HCT116 (cell line): ENCODE measurements around the gene ABHD12. TPM values are rescaled to one million over a fixed set of nuclear protein-coding genes. Genes with fewer than 3 reads are reported as not detected.

ENCODE experiments used
- ATAC-seq: fragments of 200-7000 bp; cut with Tn5 transposase; 2 replicates; pipeline ENCODE4 v1.9.1; 2020; ENCODE audit warnings: mild to moderate bottlenecking, moderate library complexity
- BruUV-seq: library from RNA; stranded (reverse); fragments of 400-500 nt; replicated peaks from 2 replicates; lab custom pipeline; 2021; lab: Mats Ljungman, UMichigan
- CTCF ChIA-PET: fragments of 300-600 bp; sonication (Branson Sonifier 250); formaldehyde crosslinking; loops from one replicate; lab custom pipeline; 2021; ENCODE audit warnings: antibody characterized with exemption; lab: Charles Lee
- POLR2A ChIA-PET: fragments of 300-600, 350-600 bp; sonication (Branson Sonifier 250); formaldehyde crosslinking; loops from one replicate; lab custom pipeline; 2021; ENCODE audit warnings: antibody characterized with exemption; lab: Charles Lee
- RAD21 ChIA-PET, 2 experiments: fragments of 300-600 bp; sonication (Branson Sonifier 250); formaldehyde crosslinking; loops; one replicate each; lab custom pipeline; 2023; ENCODE audit warnings: low total read pairs in 2 of 2; ENCODE audit not compliant: uncharacterized antibody in 2 of 2, unreplicated experiment in 2 of 2, low non-redundant PET in 1 of 2; lab: Charles Lee
- DNase-seq: peaks from one replicate; pipeline ENCODE4 v3.0.0-alpha.2; 2010; ENCODE audit warnings: low read depth, low spot score
- H2AFZ ChIP-seq: fragments of 200-600 bp; shearing (Covaris generic), sonication (generic); 2 replicates; pipeline ENCODE4 v1.6.1; 2017; ENCODE audit warnings: low read depth, mixed run types, mixed read lengths, antibody characterized with exemption, low read length; ENCODE audit not compliant: poor library complexity, severe bottlenecking
- H3K27ac ChIP-seq: 2 replicates; pipeline ENCODE4 v1.5.1; 2012; ENCODE audit warnings: low read depth, low read length
- H3K27me3 ChIP-seq: fragments of 200-600 bp; sonication (generic); 2 replicates; pipeline ENCODE4 v1.6.1; 2016; ENCODE audit warnings: mixed run types, low read length, mixed read lengths; ENCODE audit not compliant: insufficient read depth
- H3K36me3 ChIP-seq, 2 experiments: fragments of 200-500 bp in 1 of 2; fragments of 200-600 bp in 1 of 2; sonication (Bioruptor generic) in 1 of 2; sonication (generic) in 1 of 2; 2 replicates each; pipeline versions ENCODE4 v1.5.1 to v1.6.1; 2014 to 2016; ENCODE audit warnings: low read length in 2 of 2, inconsistent platforms in 1 of 2, mixed read lengths in 1 of 2, mixed run types in 1 of 2; ENCODE audit not compliant: insufficient read depth in 2 of 2, control insufficient read depth in 1 of 2
- H3K4me1 ChIP-seq, 2 experiments: fragments of 200-600 bp in 1 of 2; sonication (generic) in 1 of 2; 2 replicates each; pipeline versions ENCODE4 v1.5.1 to v1.6.1; 2012 to 2017; ENCODE audit warnings: low read length in 2 of 2, inconsistent platforms in 1 of 2, mild to moderate bottlenecking in 1 of 2, mixed read lengths in 1 of 2, mixed run types in 1 of 2, moderate library complexity in 1 of 2; ENCODE audit not compliant: insufficient read depth in 2 of 2, control insufficient read depth in 1 of 2
- H3K4me2 ChIP-seq: fragments of 200-600 bp; sonication (generic); 2 replicates; pipeline ENCODE4 v1.6.1; 2017; ENCODE audit warnings: mixed run types, low read length, mixed read lengths
- H3K4me3 ChIP-seq, 2 experiments: fragments of 200-600 bp in 1 of 2; sonication (generic) in 1 of 2; replicated peaks in 1 of 2; 2 replicates each; pipeline ENCODE4 v1.5.1; 2011 to 2016; ENCODE audit warnings: low read length in 2 of 2, control low read depth in 1 of 2, low read depth in 1 of 2, mild to moderate bottlenecking in 1 of 2, mixed read lengths in 1 of 2, mixed run types in 1 of 2
- H3K79me2 ChIP-seq: fragments of 200-600 bp; sonication (generic); 2 replicates; pipeline ENCODE4 v1.6.1; 2017; ENCODE audit warnings: mild to moderate bottlenecking, mixed run types, low read length, moderate library complexity, mixed read lengths; ENCODE audit not compliant: insufficient read depth
- H3K9ac ChIP-seq: fragments of 200-600 bp; sonication (generic); 2 replicates; pipeline ENCODE4 v1.6.1; 2016; ENCODE audit warnings: low read length, mixed read lengths
- H3K9me2 ChIP-seq: fragments of 200-600 bp; sonication (generic), shearing (Covaris generic); 2 replicates; pipeline ENCODE4 v1.6.1; 2017; ENCODE audit warnings: mixed run types, mild to moderate bottlenecking, moderate library complexity; ENCODE audit not compliant: insufficient read depth
- H3K9me3 ChIP-seq, 2 experiments: fragments of 200-500 bp in 1 of 2; fragments of 200-600 bp in 1 of 2; sonication (Bioruptor generic) in 1 of 2; sonication (generic) in 1 of 2; 2 replicates each; pipeline ENCODE4 v1.6.1; 2014 to 2017; ENCODE audit warnings: low read length in 2 of 2, mixed read lengths in 2 of 2, inconsistent platforms in 1 of 2, low read depth in 1 of 2, mild to moderate bottlenecking in 1 of 2, mixed run types in 1 of 2, moderate library complexity in 1 of 2; ENCODE audit not compliant: control insufficient read depth in 1 of 2, insufficient read depth in 1 of 2
- H4K20me1 ChIP-seq: fragments of 200-600 bp; sonication (generic), shearing (Covaris generic); 2 replicates; pipeline ENCODE4 v1.6.1; 2017; ENCODE audit warnings: mixed run types, mild to moderate bottlenecking, moderate library complexity; ENCODE audit not compliant: insufficient read depth
- ATF3 ChIP-seq: IDR thresholded peaks from 2 replicates; pipeline ENCODE4 v1.6.1; 2012
- CTCF ChIP-seq, 3 experiments: fragments of 200-600 bp in 1 of 3; sonication (generic) in 1 of 3; IDR thresholded peaks in 2 of 3; conservative IDR thresholded peaks in 1 of 3; 2 replicates each; pipeline ENCODE4 v1.5.1; 2012 to 2017; ENCODE audit warnings: low read depth in 2 of 3, low read length in 2 of 3, antibody characterized with exemption in 1 of 3, borderline replicate concordance in 1 of 3, control low read depth in 1 of 3, mild to moderate bottlenecking in 1 of 3, mixed read lengths in 1 of 3, mixed run types in 1 of 3, moderate library complexity in 1 of 3; ENCODE audit not compliant: insufficient read depth in 1 of 3
- EZH2 ChIP-seq: fragments of 200-600 bp; sonication (generic); IDR thresholded peaks from 2 replicates; pipeline ENCODE4 v1.6.1; 2017; ENCODE audit warnings: antibody characterized with exemption, mixed run types
- JUND ChIP-seq: IDR thresholded peaks from 2 replicates; pipeline ENCODE4 v1.6.1; 2012
- RAD21 ChIP-seq: IDR thresholded peaks from 2 replicates; pipeline ENCODE4 v1.6.1; 2012; ENCODE audit warnings: low read depth, mild to moderate bottlenecking
- SIN3A ChIP-seq: IDR thresholded peaks from 2 replicates; pipeline ENCODE4 v1.6.1; 2012; ENCODE audit warnings: low read depth
- SRF ChIP-seq: IDR thresholded peaks from 2 replicates; pipeline ENCODE4 v1.6.1; 2012; ENCODE audit warnings: low read depth
- YY1 ChIP-seq: IDR thresholded peaks from 2 replicates; pipeline ENCODE4 v1.6.1; 2011; ENCODE audit warnings: low read length, low read depth, moderate library complexity, mild to moderate bottlenecking; ENCODE audit not compliant: insufficient replicate concordance; ENCODE audit errors: extremely low read depth
- ZFX ChIP-seq: fragments of 450-650 bp; IDR thresholded peaks from 2 replicates; pipeline ENCODE4 v1.6.1; 2017
- intact Hi-C: fragments of 100-400 bp; cut with micrococcal nuclease; formaldehyde crosslinking; loops from 2 replicates; pipeline ENCODE4 v1.10.0; 2022
- total RNA-seq: library from RNA; stranded (reverse); gene quantifications from one replicate; pipeline ENCODE4 v1.2.1, GENCODE V29; 2021; ENCODE audit not compliant: unreplicated experiment

ABHD12 gene
- total RNA-seq, 1 experiment from 2014 or later: 31.7 TPM

- BruUV-seq: no TSS peak
- POLR2A ChIA-PET: no interaction called here
These were observed 74.0 kb downstream of the ABHD12 start for GRCh38 chr20:25316506-25317190.

More at GRCh38 chr20:25316506-25317190, 74.0 kb downstream of the ABHD12 start:
- Histone ChIP-seq H2AFZ (no peak overlapping the region), H3K79me2 (no peaks in the 10 kb centered on the region), H3K27ac (no peak overlapping the region), H3K9ac (no peak overlapping the region), H3K9me3 (no peaks in the 10 kb centered on the region), H3K4me1 (peaks cover under 1 to 6% of the 10 kb centered on the region in 2 experiments; a peak in 3 of 4 replicates), H3K9me2 (no peaks in the 10 kb centered on the region), H3K36me3 (no peaks in the 10 kb centered on the region; a peak in 1 of 4 replicates), H3K4me2 (no peak overlapping the region), H3K27me3 (no peaks in the 10 kb centered on the region), H3K4me3 (no peak overlapping the region), H4K20me1 (no peaks in the 10 kb centered on the region)
- intact Hi-C loops: no loop called here
- CTCF ChIA-PET: no interaction called here
- no peak for DNase-seq
- RAD21 ChIA-PET: no interaction called here
- no peak for ATAC-seq
- TF ChIP-seq JUND (no peak), SIN3A (no peak), CTCF (IDR thresholded peaks at IDR 0.05 in 2 of 3, conservative IDR thresholded peaks at IDR 0.05 in 1 of 3; ENCODE audit: borderline replicate concordance in 1 of 3, insufficient read depth in 1 of 3, low read depth in 2 of 3, low read length in 2 of 3) (no peak), EZH2 (no peak), YY1 (no peak), SRF (no peak), RAD21 (no peak), ATF3 (no peak), ZFX (no peak)
